HCT116 (cell line): ENCODE data around the gene MTA3.

ENCODE experiments used
- EZH2 ChIP-seq: fragments of 200-600 bp; sonication (generic); IDR thresholded peaks from 2 replicates; pipeline ENCODE4 v1.6.1; 2017; ENCODE audit warnings: antibody characterized with exemption, mixed run types
- JUND ChIP-seq: IDR thresholded peaks from 2 replicates; pipeline ENCODE4 v1.6.1; 2012
- RAD21 ChIP-seq: IDR thresholded peaks from 2 replicates; pipeline ENCODE4 v1.6.1; 2012; ENCODE audit warnings: low read depth, mild to moderate bottlenecking
- ZNF274 ChIP-seq: fragments of 200-500 bp; sonication (Bioruptor generic); IDR thresholded peaks from 2 replicates; pipeline ENCODE4 v1.6.1; 2014; ENCODE audit warnings: mild to moderate bottlenecking, low read depth, low read length, inconsistent platforms
- TF ChIP-seq, protein P1 (sequence below), 3 experiments: fragments of 200-600 bp in 1 of 3; sonication (generic) in 1 of 3; IDR thresholded peaks in 2 of 3; conservative IDR thresholded peaks in 1 of 3; 2 replicates each; pipeline ENCODE4 v1.5.1; 2012 to 2017; ENCODE audit warnings: low read depth in 2 of 3, low read length in 2 of 3, antibody characterized with exemption in 1 of 3, borderline replicate concordance in 1 of 3, control low read depth in 1 of 3, mild to moderate bottlenecking in 1 of 3, mixed read lengths in 1 of 3, mixed run types in 1 of 3, moderate library complexity in 1 of 3; ENCODE audit not compliant: insufficient read depth in 1 of 3
- TF ChIP-seq, protein P2 (sequence below): IDR thresholded peaks from 2 replicates; pipeline ENCODE4 v1.6.1; 2012

DNA sequence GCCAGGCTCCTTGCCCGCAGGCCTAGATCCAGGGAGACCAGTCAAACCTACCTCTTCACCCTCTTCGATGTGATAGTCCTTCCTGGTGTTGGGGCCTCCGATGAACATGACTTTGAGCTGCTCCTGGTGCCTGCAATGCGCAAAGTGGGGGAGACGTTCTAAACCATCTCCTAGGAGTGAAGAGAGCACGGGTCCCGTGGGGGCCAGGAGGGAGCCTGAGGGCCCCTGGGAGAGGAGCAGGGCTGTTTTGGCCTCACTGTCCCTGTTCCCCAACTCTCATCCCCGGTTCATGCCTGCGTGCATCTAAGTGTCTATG lies 220.0 kb downstream of the MTA3 start:
- no peak for TF ChIP-seq EZH2
- TF ChIP-seq, protein P1, sequence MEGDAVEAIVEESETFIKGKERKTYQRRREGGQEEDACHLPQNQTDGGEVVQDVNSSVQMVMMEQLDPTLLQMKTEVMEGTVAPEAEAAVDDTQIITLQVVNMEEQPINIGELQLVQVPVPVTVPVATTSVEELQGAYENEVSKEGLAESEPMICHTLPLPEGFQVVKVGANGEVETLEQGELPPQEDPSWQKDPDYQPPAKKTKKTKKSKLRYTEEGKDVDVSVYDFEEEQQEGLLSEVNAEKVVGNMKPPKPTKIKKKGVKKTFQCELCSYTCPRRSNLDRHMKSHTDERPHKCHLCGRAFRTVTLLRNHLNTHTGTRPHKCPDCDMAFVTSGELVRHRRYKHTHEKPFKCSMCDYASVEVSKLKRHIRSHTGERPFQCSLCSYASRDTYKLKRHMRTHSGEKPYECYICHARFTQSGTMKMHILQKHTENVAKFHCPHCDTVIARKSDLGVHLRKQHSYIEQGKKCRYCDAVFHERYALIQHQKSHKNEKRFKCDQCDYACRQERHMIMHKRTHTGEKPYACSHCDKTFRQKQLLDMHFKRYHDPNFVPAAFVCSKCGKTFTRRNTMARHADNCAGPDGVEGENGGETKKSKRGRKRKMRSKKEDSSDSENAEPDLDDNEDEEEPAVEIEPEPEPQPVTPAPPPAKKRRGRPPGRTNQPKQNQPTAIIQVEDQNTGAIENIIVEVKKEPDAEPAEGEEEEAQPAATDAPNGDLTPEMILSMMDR (IDR thresholded peaks at IDR 0.05 in 2 of 3, conservative IDR thresholded peaks at IDR 0.05 in 1 of 3; ENCODE audit: borderline replicate concordance in 1 of 3, insufficient read depth in 1 of 3, low read depth in 2 of 3, low read length in 2 of 3): no peak
- TF ChIP-seq JUND: no peak
- no peak for TF ChIP-seq RAD21
- no peak for TF ChIP-seq ZNF274
- TF ChIP-seq, protein P2, sequence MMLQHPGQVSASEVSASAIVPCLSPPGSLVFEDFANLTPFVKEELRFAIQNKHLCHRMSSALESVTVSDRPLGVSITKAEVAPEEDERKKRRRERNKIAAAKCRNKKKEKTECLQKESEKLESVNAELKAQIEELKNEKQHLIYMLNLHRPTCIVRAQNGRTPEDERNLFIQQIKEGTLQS: no peak
